ENCODE measurements around the gene RABEPK.
"Not testable (repeated sequence)": the region's sequence is repeated elsewhere in the genome, so short reads cannot be mapped to it uniquely, and the experiment has no call there.

The RABEPK gene, protein sequence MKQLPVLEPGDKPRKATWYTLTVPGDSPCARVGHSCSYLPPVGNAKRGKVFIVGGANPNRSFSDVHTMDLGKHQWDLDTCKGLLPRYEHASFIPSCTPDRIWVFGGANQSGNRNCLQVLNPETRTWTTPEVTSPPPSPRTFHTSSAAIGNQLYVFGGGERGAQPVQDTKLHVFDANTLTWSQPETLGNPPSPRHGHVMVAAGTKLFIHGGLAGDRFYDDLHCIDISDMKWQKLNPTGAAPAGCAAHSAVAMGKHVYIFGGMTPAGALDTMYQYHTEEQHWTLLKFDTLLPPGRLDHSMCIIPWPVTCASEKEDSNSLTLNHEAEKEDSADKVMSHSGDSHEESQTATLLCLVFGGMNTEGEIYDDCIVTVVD

DNA sequence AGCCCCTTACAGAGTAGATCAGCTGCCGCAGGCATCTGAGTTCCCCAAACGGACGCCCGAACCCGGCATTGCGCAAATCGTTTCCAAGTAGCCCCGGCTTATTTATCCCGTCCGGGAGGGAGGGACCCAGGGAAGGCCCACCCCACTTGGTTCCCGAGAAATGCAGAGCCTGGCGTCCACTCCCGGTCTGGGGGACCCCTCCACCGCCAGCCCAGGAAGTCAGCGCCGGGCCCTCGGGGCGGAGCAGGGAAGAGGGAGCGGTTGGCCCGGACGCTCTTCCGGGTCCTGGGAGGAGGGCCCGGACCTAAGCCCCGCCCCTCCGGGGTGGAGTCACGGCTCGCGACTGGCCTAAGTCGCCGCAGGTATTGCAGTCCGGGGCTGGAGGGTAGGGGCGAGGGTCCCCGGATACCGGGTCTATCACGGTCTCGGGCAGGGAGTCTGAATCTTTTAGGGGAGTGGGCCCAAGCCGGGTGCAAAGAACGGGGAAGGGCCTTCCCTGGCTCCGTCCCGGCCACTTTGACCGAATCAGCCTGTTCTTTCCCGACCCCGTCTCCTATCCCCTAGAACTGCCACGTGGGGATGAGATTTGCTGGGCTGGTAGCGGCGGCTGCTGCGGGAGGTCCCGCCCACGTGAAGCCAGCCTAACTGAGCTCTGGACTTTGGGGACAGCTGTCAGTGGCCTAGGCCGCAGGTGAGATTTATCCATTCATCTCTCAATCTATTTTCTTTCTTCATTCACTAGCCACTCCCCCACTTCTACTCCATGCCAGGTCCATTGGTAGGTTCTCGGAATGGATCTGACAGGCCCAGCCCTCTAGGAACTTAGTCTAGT, at the start of gene RABEPK:
RABEPK (plus strand) TSS at position 327 of the 832 bp plus-strand sequence. CDS start 2,472 bp downstream, outside the sequence.
- peak; percentile 81 for DNase-seq (ENCODE audit: low read depth)

DNA sequence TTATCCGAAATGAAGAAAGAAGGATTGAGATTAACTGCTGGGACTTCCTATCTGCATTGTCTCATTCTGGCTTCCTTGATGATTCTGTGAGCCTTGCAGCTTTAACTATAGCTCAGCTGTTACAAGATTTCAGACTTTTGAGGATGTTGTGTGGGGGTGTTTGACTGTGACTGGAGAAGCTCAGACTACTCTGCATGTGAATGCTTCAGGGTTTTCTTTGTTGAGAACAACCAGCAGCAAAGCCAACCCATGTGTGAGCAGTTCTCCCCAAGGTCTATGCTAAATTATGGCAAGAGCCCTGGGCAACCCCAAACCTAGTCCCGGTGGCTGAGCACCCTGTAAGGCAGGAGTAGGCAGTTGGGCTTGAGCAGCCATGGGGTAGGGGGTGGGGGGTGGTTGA, 48.6 kb upstream of the RABEPK start:
- DNase-seq (ENCODE audit: low read depth), result no peak

DNA sequence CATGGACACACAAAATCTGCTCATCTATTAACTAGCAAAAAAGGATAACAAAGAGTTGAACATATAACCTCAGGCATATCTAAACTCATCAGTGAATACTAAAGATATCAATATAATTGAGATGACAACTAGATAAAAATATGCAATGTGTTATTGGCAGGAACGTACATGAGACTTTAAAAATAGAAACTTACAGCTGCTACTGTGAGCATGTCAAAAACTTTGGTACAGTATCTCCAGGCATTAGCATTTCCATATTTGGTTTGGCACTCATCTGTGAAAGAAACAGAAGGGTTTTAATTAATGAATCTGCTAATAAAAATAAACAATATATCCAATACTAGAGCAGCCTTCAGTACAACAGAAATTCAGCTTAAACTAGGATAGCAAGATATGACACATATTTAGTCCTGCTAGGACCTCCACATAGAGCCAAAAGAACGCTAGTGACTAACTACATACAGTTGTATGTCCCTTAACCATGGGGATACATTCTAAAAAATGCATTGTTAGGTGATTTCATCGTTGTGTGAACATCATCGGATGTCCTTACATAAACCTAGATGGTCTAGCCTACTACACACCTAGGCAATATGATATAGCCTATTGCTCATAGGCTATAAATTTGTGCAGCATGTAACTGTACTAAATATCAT, 46.5 kb upstream of the RABEPK start:
- DNase-seq (ENCODE audit: low read depth), result no peak

GRCh38 chr9:125156551-125156950, 43.8 kb upstream of the RABEPK start:
- DNase-seq (ENCODE audit: low read depth), result no peak

GRCh38 chr9:125160750-125161149, 39.6 kb upstream of the RABEPK start:
- no peak for DNase-seq (ENCODE audit: low read depth)

GRCh38 chr9:125161284-125161918, 38.9 kb upstream of the RABEPK start:
- DNase-seq (ENCODE audit: low read depth), result no peak

GRCh38 chr9:125162891-125163290, 37.5 kb upstream of the RABEPK start:
- DNase-seq (ENCODE audit: low read depth), result not testable (repeated sequence)

- no peak for DNase-seq (ENCODE audit: low read depth)
Observed at GRCh38 chr9:125166762-125167161, 33.6 kb upstream of the RABEPK start.

GRCh38 chr9:125169895-125170294, 30.4 kb upstream of the RABEPK start:
- no peak for DNase-seq (ENCODE audit: low read depth)

GRCh38 chr9:125172031-125172755, 28.1 kb upstream of the RABEPK start:
- no peak for DNase-seq (ENCODE audit: low read depth)

GRCh38 chr9:125176636-125177035, 23.7 kb upstream of the RABEPK start:
- no peak for DNase-seq (ENCODE audit: low read depth)

- no peak for DNase-seq (ENCODE audit: low read depth)
Observed at GRCh38 chr9:125177888-125178287, 22.5 kb upstream of the RABEPK start.

DNA sequence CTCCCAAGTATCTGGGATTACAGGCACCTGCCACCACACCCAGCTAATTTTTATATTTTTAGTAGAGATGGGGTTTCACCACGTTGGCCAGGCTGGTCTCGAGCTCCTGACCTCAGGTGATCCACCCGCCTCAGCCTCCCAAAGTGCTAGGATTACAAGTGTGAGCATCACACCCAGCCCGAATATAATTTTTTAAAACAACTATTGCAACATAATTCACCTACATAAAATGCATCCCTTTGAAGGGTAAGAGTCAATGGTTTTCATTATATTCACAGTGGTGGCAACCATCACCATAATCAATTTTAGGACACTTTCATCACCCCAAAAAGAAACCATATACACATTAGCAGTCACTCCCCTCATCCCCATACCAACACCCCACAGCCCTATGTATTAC, 20.6 kb upstream of the RABEPK start:
- not testable (repeated sequence) for DNase-seq (ENCODE audit: low read depth)

DNA sequence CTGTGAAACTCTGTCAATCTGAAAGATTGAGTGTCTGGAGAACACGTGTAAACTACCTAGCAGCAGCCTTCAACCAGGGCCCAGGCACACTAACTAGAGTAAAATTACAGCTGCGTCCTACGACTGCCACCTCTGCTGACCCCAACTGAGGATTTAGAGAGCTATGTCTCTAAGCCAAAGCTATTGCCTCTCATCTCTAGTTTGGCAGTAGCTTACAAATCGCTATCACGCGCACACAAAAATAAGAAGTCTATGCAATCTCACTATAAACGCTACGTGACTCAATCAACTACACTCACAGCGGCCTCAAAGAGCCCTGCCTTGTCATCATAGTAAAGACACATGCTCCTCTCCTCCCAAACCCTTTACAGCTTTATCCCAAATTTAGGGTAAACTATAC, 19.5 kb upstream of the RABEPK start:
- no peak for DNase-seq (ENCODE audit: low read depth)

- DNase-seq (ENCODE audit: low read depth), result not testable (repeated sequence)
Observed at GRCh38 chr9:125181756-125182155, 18.6 kb upstream of the RABEPK start.

- DNase-seq (ENCODE audit: low read depth), result no peak
Observed at GRCh38 chr9:125183054-125183453, 17.3 kb upstream of the RABEPK start.

GRCh38 chr9:125183561-125183960, 16.8 kb upstream of the RABEPK start:
- no peak for DNase-seq (ENCODE audit: low read depth)

GRCh38 chr9:125189011-125189360, 11.4 kb upstream of the RABEPK start:
- DNase-seq (ENCODE audit: low read depth), result peak; percentile 6

DNA sequence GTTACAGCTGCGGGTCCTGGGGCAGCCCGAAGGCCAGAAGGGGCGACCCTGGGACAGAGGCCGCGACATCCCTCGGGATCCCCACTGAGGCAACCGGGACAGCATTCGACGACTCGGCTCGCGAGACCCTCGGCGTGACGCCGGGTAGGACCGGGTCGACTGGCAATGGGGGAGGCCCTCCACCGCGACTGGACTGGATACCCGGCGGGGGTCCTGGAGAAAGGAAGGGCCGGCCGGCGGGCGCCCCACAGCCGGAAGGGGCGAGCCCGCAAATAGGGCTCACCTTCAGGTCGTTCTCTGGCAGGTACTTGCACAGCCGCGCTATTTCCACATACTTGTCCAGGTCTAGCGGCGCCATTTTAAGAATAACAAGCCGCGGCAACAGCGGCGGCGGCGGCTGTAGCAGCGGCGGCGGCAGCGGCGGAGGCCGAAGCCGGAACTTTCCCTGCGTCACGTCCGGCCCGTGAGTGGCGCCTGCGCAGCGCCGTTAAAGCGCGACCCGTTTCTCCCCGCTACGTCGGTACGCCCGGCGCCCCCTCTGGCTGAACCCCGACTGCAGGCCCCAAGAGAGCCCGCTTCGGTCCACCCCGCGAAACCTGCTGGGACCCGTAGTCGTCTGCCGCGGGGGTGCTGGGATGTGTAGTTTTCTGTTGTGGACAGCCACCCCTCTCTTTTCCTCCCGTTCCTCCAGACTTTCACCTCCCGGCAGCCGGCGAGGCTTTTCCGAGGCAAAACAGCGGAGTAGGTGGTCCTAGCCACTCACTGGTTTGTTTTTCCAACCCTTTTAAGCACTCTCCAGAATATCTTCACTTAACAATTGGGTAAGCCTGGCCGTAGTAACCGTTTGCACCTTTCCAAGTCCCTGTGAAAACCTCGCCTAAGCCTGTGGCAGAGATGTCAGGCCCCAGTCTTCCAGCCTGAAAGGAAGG, 10.7 kb upstream of the RABEPK start, which contains the start of gene PPP6C:
PPP6C (minus strand) TSS at position 443 of the 929 bp plus-strand sequence; CDS start at position 358, 85 bp downstream.
- peak; percentile 94 for DNase-seq (ENCODE audit: low read depth)

DNA sequence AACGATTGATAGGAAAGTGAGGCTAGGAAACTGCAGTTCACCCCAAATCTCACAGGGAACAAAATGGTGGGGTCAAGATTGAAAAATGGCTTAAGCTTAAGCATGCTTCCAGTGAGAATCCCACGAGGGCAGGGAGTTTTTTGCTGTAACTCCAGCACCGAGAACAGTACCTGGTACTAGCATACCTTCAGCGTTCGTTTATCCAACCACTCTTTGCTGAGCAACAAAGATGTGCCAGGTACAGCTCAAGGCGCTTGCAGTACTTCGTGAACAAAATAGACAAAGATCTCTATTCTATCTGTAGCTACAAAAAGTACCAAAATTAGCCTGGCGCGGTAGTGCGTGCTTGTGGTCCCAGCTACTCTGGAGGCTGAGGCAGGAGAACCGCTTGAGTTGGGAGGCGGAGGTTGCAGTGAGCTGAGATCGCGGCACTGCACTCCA, 10.0 kb upstream of the RABEPK start:
- no peak for DNase-seq (ENCODE audit: low read depth)
